Skin of body (tissue), 2 donors: Measurements from ENCODE around the gene TYW1B. TPM values are rescaled to one million over a fixed set of nuclear protein-coding genes. Genes with fewer than 3 reads are reported as not detected.
"Not testable (repeated sequence)": the region's sequence is repeated elsewhere in the genome, so short reads cannot be mapped to it uniquely, and the experiment has no call there.

Source experiments
- DNase-seq: peaks from one replicate; lab custom pipeline; 2025; lab: John Stamatoyannopoulos, UW
- total RNA-seq: library from RNA; depleted of rRNA; stranded (reverse); fragments of >200 nt; gene quantifications from one replicate; pipeline ENCODE4 v1.2.3, GENCODE V29; 2014

The TYW1B gene
- total RNA-seq, 1 donor from 2014 or later: 4.5 TPM

- DNase-seq: not testable (repeated sequence)
These were observed 127.5 kb downstream of the TYW1B start for GRCh38 chr7:72700548-72700947.

GRCh38 chr7:72697066-72697465, 130.9 kb downstream of the TYW1B start:
- DNase-seq: not testable (repeated sequence)

GRCh38 chr7:72696643-72697042, 131.4 kb downstream of the TYW1B start:
- not testable (repeated sequence) for DNase-seq

GRCh38 chr7:72695482-72695881, 132.5 kb downstream of the TYW1B start:
- not testable (repeated sequence) for DNase-seq

- not testable (repeated sequence) for DNase-seq
These were observed 136.6 kb downstream of the TYW1B start for GRCh38 chr7:72691442-72691841.

- DNase-seq: not testable (repeated sequence)
These were observed 137.8 kb downstream of the TYW1B start for GRCh38 chr7:72690177-72690576.

GRCh38 chr7:72689344-72689743, 138.7 kb downstream of the TYW1B start:
- not testable (repeated sequence) for DNase-seq

GRCh38 chr7:72681211-72681610, 146.8 kb downstream of the TYW1B start:
- not testable (repeated sequence) for DNase-seq

GRCh38 chr7:72676880-72677279, 151.1 kb downstream of the TYW1B start:
- not testable (repeated sequence) for DNase-seq

- DNase-seq: not testable (repeated sequence)
These were observed 151.8 kb downstream of the TYW1B start for GRCh38 chr7:72676086-72676690.

GRCh38 chr7:72675686-72676085, 152.3 kb downstream of the TYW1B start:
- DNase-seq: not testable (repeated sequence)

GRCh38 chr7:72674394-72674793, 153.6 kb downstream of the TYW1B start:
- no peak for DNase-seq

GRCh38 chr7:72670850-72671249, 157.2 kb downstream of the TYW1B start:
- DNase-seq: not testable (repeated sequence)

GRCh38 chr7:72668435-72668834, 159.6 kb downstream of the TYW1B start:
- not testable (repeated sequence) for DNase-seq

GRCh38 chr7:72667049-72667448, 161.0 kb downstream of the TYW1B start:
- not testable (repeated sequence) for DNase-seq

- not testable (repeated sequence) for DNase-seq
These were observed 179.4 kb downstream of the TYW1B start for GRCh38 chr7:72648574-72648973.

GRCh38 chr7:72643708-72644107, 184.3 kb downstream of the TYW1B start:
- DNase-seq: not testable (repeated sequence)

- DNase-seq: not testable (repeated sequence)
These were observed 186.3 kb downstream of the TYW1B start for GRCh38 chr7:72641485-72642248.

GRCh38 chr7:72640740-72641139, 187.3 kb downstream of the TYW1B start:
- not testable (repeated sequence) for DNase-seq

- DNase-seq: not testable (repeated sequence)
These were observed 192.6 kb downstream of the TYW1B start for GRCh38 chr7:72635273-72635908.

- DNase-seq: not testable (repeated sequence)
These were observed 195.2 kb downstream of the TYW1B start for GRCh38 chr7:72632765-72633292.

- not testable (repeated sequence) for DNase-seq
These were observed 199.6 kb downstream of the TYW1B start for GRCh38 chr7:72628375-72628774.
